ENCODE results near the gene BPIFB1. TPM values are rescaled to one million over a fixed set of nuclear protein-coding genes. Genes with fewer than 3 reads are reported as not detected.

BPIFB1 gene
- total RNA-seq, 1 experiment from 2014 or later: not detected

- no peaks in the 10 kb centered on the region for H3K27me3 ChIP-seq (ENCODE audit: control insufficient read depth, insufficient read depth, low read length)
- no peaks in the 10 kb centered on the region for H3K36me3 ChIP-seq (replicated peaks; ENCODE audit: control insufficient read depth, insufficient read depth, low read length)
- DNase-seq: no peak
- H3K4me3 ChIP-seq (ENCODE audit: insufficient read depth, low read depth, low read length): no peak overlapping the region
Measured at GRCh38 chr20:33279261-33279910, 3.6 kb upstream of the BPIFB1 start.

- no peak for DNase-seq
- H3K4me3 ChIP-seq (ENCODE audit: insufficient read depth, low read depth, low read length): no peak overlapping the region
- no peaks in the 10 kb centered on the region for H3K36me3 ChIP-seq (replicated peaks; ENCODE audit: control insufficient read depth, insufficient read depth, low read length)
- no peaks in the 10 kb centered on the region for H3K27me3 ChIP-seq (ENCODE audit: control insufficient read depth, insufficient read depth, low read length)
Measured at GRCh38 chr20:33280000-33280680, 2.9 kb upstream of the BPIFB1 start.

- Histone ChIP-seq H3K36me3 (replicated peaks; ENCODE audit: control insufficient read depth, insufficient read depth, low read length) (no peaks in the 10 kb centered on the region), H3K27me3 (ENCODE audit: control insufficient read depth, insufficient read depth, low read length) (no peaks in the 10 kb centered on the region), H3K4me3 (ENCODE audit: insufficient read depth, low read depth, low read length) (no peak overlapping the region)
- no peak for DNase-seq
Measured at GRCh38 chr20:33280775-33281174, 2.2 kb upstream of the BPIFB1 start.

- no peak overlapping the region for H3K4me3 ChIP-seq (ENCODE audit: insufficient read depth, low read depth, low read length)
- no peaks in the 10 kb centered on the region for H3K27me3 ChIP-seq (ENCODE audit: control insufficient read depth, insufficient read depth, low read length)
- no peak for DNase-seq
- no peaks in the 10 kb centered on the region for H3K36me3 ChIP-seq (replicated peaks; ENCODE audit: control insufficient read depth, insufficient read depth, low read length)
Measured at GRCh38 chr20:33281550-33282146, 1.4 kb upstream of the BPIFB1 start.

GRCh38 chr20:33282196-33282934 lies 649 bp upstream of the BPIFB1 start:
- Histone ChIP-seq H3K36me3 (replicated peaks; ENCODE audit: control insufficient read depth, insufficient read depth, low read length) (no peaks in the 10 kb centered on the region), H3K27me3 (ENCODE audit: control insufficient read depth, insufficient read depth, low read length) (no peaks in the 10 kb centered on the region), H3K4me3 (ENCODE audit: insufficient read depth, low read depth, low read length) (no peak overlapping the region)
- no peak for DNase-seq

- Histone ChIP-seq H3K4me3 (ENCODE audit: insufficient read depth, low read depth, low read length) (no peak overlapping the region), H3K27me3 (ENCODE audit: control insufficient read depth, insufficient read depth, low read length) (no peaks in the 10 kb centered on the region), H3K36me3 (replicated peaks; ENCODE audit: control insufficient read depth, insufficient read depth, low read length) (no peaks in the 10 kb centered on the region)
- no peak for DNase-seq
Measured at GRCh38 chr20:33284284-33284683, 1.3 kb downstream of the BPIFB1 start.

- Histone ChIP-seq H3K36me3 (replicated peaks; ENCODE audit: control insufficient read depth, insufficient read depth, low read length) (no peaks in the 10 kb centered on the region), H3K4me3 (ENCODE audit: insufficient read depth, low read depth, low read length) (no peak overlapping the region), H3K27me3 (ENCODE audit: control insufficient read depth, insufficient read depth, low read length) (no peaks in the 10 kb centered on the region)
- no peak for DNase-seq
Measured at GRCh38 chr20:33284937-33285336, 1.9 kb downstream of the BPIFB1 start.

GRCh38 chr20:33285861-33286495 lies 3.0 kb downstream of the BPIFB1 start:
- Histone ChIP-seq H3K27me3 (ENCODE audit: control insufficient read depth, insufficient read depth, low read length) (no peaks in the 10 kb centered on the region), H3K36me3 (replicated peaks; ENCODE audit: control insufficient read depth, insufficient read depth, low read length) (no peaks in the 10 kb centered on the region), H3K4me3 (ENCODE audit: insufficient read depth, low read depth, low read length) (no peak overlapping the region)
- no peak for DNase-seq

GRCh38 chr20:33287884-33288283 lies 4.9 kb downstream of the BPIFB1 start:
- Histone ChIP-seq H3K27me3 (ENCODE audit: control insufficient read depth, insufficient read depth, low read length) (no peaks in the 10 kb centered on the region), H3K4me3 (ENCODE audit: insufficient read depth, low read depth, low read length) (no peak overlapping the region), H3K36me3 (replicated peaks; ENCODE audit: control insufficient read depth, insufficient read depth, low read length) (no peaks in the 10 kb centered on the region)
- peak; percentile 22 for DNase-seq

GRCh38 chr20:33290852-33291251 lies 7.8 kb downstream of the BPIFB1 start:
- no peak for DNase-seq
- H3K27me3 ChIP-seq (ENCODE audit: control insufficient read depth, insufficient read depth, low read length): no peaks in the 10 kb centered on the region
- no peak overlapping the region for H3K4me3 ChIP-seq (ENCODE audit: insufficient read depth, low read depth, low read length)
- no peaks in the 10 kb centered on the region for H3K36me3 ChIP-seq (replicated peaks; ENCODE audit: control insufficient read depth, insufficient read depth, low read length)

- no peaks in the 10 kb centered on the region for H3K27me3 ChIP-seq (ENCODE audit: control insufficient read depth, insufficient read depth, low read length)
- H3K36me3 ChIP-seq (replicated peaks; ENCODE audit: control insufficient read depth, insufficient read depth, low read length): no peaks in the 10 kb centered on the region
- DNase-seq: no peak
- H3K4me3 ChIP-seq (ENCODE audit: insufficient read depth, low read depth, low read length): no peak overlapping the region
Measured at GRCh38 chr20:33291416-33291815, 8.4 kb downstream of the BPIFB1 start.

GRCh38 chr20:33291830-33292355 lies 8.9 kb downstream of the BPIFB1 start:
- no peaks in the 10 kb centered on the region for H3K27me3 ChIP-seq (ENCODE audit: control insufficient read depth, insufficient read depth, low read length)
- no peak overlapping the region for H3K4me3 ChIP-seq (ENCODE audit: insufficient read depth, low read depth, low read length)
- peak; percentile 90 for DNase-seq
- no peaks in the 10 kb centered on the region for H3K36me3 ChIP-seq (replicated peaks; ENCODE audit: control insufficient read depth, insufficient read depth, low read length)

GRCh38 chr20:33296206-33296605 lies 13.2 kb downstream of the BPIFB1 start:
- no peaks in the 10 kb centered on the region; the same call in 1 of the 2 replicates for H3K27me3 ChIP-seq (ENCODE audit: control insufficient read depth, insufficient read depth, low read length)

GRCh38 chr20:33298391-33298790 lies 15.4 kb downstream of the BPIFB1 start:
- Histone ChIP-seq H3K36me3 (replicated peaks; ENCODE audit: control insufficient read depth, insufficient read depth, low read length) (no peaks in the 10 kb centered on the region), H3K27me3 (ENCODE audit: control insufficient read depth, insufficient read depth, low read length) (no peaks in the 10 kb centered on the region; the same call in 1 of the 2 replicates), H3K4me3 (ENCODE audit: insufficient read depth, low read depth, low read length) (no peak overlapping the region)
- DNase-seq: peak; percentile 60

More at GRCh38 chr20:33296206-33296605, 13.2 kb downstream of the BPIFB1 start:
- Histone ChIP-seq H3K4me3 (ENCODE audit: insufficient read depth, low read depth, low read length) (no peak overlapping the region), H3K36me3 (replicated peaks; ENCODE audit: control insufficient read depth, insufficient read depth, low read length) (no peaks in the 10 kb centered on the region)
- no peak for DNase-seq

All from H7 (cell line).